Purkinje cell (primary cell): Measurements from ENCODE around the gene TCEAL6. TPM values are rescaled to one million over a fixed set of nuclear protein-coding genes. Genes with fewer than 3 reads are reported as not detected.

Experiments
- polyA plus RNA-seq: library from polyadenylated mRNA; unstranded; fragments of >200 nt; fragmentation: Nextera tagmentation; gene quantifications from 2 replicates; pipeline ENCODE4 v1.2.1, GENCODE V29; 2014

The TCEAL6 gene
- polyA plus RNA-seq: 8.2 and 28.3 TPM in 2 replicates

GRCh38 chrX:102142274-102142673 is at the start of gene TCEAL6:
Gene TCEAL6 (minus strand): TSS chrX:102142481.

GRCh38 chrX:102155806-102156179 is 13.5 kb upstream of the TCEAL6 start, which contains the start of gene BEX5:
Gene BEX5 (minus strand): TSS chrX:102155977. CDS start chrX:102154265, 1,712 bp downstream.

GRCh38 chrX:102125436-102125835 is 16.8 kb downstream of the TCEAL6 start, which contains the start of gene TCEAL2:
Gene TCEAL2 (plus strand): TSS chrX:102125679. CDS start chrX:102126831, 1,152 bp downstream.

Other genes starting within 250 kb of the TCEAL6 start
- 13.2 and 17.6 TPM in 2 replicates for gene ZMAT1, start 210.5 kb downstream of the TCEAL6 start, polyA plus RNA-seq
- 76.8 and 119 TPM in 2 replicates for gene TCEAL2, start 16.8 kb downstream of the TCEAL6 start, polyA plus RNA-seq
- gene BEX5, start 13.5 kb upstream of the TCEAL6 start, polyA plus RNA-seq: 131 and 252 TPM in 2 replicates
- gene TCP11X1, start 72.8 kb upstream of the TCEAL6 start, polyA plus RNA-seq: not detected in 2 replicates
- not detected in 2 replicates for gene NXF2, start 104.7 kb upstream of the TCEAL6 start, polyA plus RNA-seq